BE2C (cell line): ENCODE measurements around the gene IL17C.

Source experiments
- DNase-seq: peaks from one replicate; pipeline ENCODE4 v3.0.0-alpha.2; 2020
- H3K27me3 ChIP-seq: fragments of 250-450 bp; sonication (Bioruptor Pico); 2 replicates; pipeline ENCODE4 v1.5.1; 2020; ENCODE audit warnings: mild to moderate bottlenecking
- H3K36me3 ChIP-seq: fragments of 250-450 bp; sonication (Bioruptor Pico); 2 replicates; pipeline ENCODE4 v1.5.1; 2020; ENCODE audit warnings: mild to moderate bottlenecking
- H3K4me1 ChIP-seq: fragments of 250-450 bp; sonication (Bioruptor Pico); 2 replicates; pipeline ENCODE4 v1.5.1; 2020
- H3K4me3 ChIP-seq: 2 replicates; pipeline ENCODE4 v1.5.1; 2011; ENCODE audit warnings: low read depth, low read length
- H3K9me3 ChIP-seq: fragments of 250-450 bp; sonication (Bioruptor Pico); 2 replicates; pipeline ENCODE4 v1.5.1; 2020
- TF ChIP-seq, protein P1 (sequence below): IDR thresholded peaks from 2 replicates; pipeline ENCODE4 v1.5.1; 2012; ENCODE audit warnings: mild to moderate bottlenecking, low read depth, low read length

Gene IL17C

DNA sequence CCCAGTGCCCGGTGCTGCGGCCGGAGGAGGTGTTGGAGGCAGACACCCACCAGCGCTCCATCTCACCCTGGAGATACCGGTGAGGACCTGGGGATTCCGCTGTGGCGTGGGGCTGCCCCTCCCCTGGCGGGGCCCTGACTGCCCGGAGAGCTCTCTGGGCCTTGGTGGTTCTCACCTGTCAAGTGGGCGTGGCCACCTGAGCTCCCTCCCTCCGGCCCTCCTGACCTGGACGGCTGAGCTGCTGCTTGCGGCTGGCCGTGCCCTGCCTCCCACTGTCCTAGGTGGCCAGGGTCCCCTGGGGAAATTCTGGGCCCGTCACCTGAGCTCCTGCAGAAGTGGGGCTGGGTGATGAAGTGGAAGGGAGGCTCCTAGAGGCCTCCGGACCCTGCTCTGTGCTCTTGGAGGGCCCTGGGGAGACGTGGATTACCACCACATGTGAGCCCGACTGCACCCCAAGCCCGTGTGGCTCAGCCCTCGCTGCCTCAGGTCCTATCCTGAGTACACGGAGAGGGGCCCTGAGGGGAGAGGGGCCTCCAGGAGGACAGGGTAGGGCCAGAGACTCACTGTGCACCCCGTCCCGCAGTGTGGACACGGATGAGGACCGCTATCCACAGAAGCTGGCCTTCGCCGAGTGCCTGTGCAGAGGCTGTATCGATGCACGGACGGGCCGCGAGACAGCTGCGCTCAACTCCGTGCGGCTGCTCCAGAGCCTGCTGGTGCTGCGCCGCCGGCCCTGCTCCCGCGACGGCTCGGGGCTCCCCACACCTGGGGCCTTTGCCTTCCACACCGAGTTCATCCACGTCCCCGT is 1.1 kb downstream of the IL17C start:
- Histone ChIP-seq H3K4me1 (no peaks in the 10 kb centered on the region), H3K36me3 (no peaks in the 10 kb centered on the region), H3K9me3 (no peaks in the 10 kb centered on the region), H3K4me3 (no peak overlapping the region), H3K27me3 (peaks cover 26% of the 10 kb centered on the region)
- DNase-seq, result no peak
- TF ChIP-seq, protein P1, sequence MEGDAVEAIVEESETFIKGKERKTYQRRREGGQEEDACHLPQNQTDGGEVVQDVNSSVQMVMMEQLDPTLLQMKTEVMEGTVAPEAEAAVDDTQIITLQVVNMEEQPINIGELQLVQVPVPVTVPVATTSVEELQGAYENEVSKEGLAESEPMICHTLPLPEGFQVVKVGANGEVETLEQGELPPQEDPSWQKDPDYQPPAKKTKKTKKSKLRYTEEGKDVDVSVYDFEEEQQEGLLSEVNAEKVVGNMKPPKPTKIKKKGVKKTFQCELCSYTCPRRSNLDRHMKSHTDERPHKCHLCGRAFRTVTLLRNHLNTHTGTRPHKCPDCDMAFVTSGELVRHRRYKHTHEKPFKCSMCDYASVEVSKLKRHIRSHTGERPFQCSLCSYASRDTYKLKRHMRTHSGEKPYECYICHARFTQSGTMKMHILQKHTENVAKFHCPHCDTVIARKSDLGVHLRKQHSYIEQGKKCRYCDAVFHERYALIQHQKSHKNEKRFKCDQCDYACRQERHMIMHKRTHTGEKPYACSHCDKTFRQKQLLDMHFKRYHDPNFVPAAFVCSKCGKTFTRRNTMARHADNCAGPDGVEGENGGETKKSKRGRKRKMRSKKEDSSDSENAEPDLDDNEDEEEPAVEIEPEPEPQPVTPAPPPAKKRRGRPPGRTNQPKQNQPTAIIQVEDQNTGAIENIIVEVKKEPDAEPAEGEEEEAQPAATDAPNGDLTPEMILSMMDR, result no peak

DNA sequence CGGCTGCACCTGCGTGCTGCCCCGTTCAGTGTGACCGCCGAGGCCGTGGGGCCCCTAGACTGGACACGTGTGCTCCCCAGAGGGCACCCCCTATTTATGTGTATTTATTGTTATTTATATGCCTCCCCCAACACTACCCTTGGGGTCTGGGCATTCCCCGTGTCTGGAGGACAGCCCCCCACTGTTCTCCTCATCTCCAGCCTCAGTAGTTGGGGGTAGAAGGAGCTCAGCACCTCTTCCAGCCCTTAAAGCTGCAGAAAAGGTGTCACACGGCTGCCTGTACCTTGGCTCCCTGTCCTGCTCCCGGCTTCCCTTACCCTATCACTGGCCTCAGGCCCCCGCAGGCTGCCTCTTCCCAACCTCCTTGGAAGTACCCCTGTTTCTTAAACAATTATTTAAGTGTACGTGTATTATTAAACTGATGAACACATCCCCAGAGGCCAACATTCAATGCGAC is 1.7 kb downstream of the IL17C start:
- TF ChIP-seq, protein P1, result no peak
- H3K36me3 ChIP-seq, result no peaks in the 10 kb centered on the region
- no peaks in the 10 kb centered on the region for H3K9me3 ChIP-seq
- no peak for DNase-seq
- H3K4me1 ChIP-seq, result no peaks in the 10 kb centered on the region
- H3K27me3 ChIP-seq, result peaks cover 26% of the 10 kb centered on the region
- no peak overlapping the region for H3K4me3 ChIP-seq

DNA sequence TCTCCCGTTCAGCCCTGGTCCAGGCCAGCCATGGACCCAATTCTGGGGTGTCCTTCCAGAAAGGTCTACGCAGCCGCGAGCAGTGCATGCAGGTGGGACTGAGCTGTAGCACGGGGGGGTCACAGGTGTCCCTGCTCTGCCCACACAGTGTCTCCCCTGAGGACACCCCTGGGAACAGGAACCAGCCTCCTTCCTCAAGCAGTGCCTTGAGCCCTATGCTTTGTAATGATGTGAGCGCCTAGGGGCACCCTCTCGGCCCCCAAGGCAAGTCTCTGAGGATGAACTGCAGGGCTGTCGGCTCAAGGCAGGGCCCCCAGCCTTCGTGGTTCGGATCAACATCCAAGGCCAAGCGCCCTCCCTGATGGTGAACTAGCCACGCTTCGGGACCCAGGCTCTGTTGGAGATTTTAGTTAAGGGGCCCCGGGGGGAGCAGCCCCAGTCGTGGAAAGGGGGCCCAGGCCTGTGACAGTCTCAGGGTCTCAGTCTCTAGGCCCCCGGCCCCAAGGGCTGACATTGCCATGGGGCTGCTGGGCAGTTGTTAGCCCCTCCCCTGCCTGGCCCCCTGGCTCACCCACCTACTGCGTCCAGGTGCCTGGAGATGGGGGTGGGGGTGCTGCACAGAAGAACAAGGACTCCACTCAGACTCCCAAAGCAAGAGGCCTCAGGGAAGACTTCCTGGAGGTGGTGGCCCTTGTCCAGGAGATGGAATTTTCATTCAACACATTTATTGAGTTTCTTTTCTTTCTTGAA is 2.3 kb downstream of the IL17C start:
- Histone ChIP-seq H3K4me1 (no peaks in the 10 kb centered on the region), H3K36me3 (no peaks in the 10 kb centered on the region), H3K27me3 (peaks cover 26% of the 10 kb centered on the region), H3K4me3 (no peak overlapping the region), H3K9me3 (no peaks in the 10 kb centered on the region)
- DNase-seq, result no peak
- TF ChIP-seq, protein P1, result no peak

DNA sequence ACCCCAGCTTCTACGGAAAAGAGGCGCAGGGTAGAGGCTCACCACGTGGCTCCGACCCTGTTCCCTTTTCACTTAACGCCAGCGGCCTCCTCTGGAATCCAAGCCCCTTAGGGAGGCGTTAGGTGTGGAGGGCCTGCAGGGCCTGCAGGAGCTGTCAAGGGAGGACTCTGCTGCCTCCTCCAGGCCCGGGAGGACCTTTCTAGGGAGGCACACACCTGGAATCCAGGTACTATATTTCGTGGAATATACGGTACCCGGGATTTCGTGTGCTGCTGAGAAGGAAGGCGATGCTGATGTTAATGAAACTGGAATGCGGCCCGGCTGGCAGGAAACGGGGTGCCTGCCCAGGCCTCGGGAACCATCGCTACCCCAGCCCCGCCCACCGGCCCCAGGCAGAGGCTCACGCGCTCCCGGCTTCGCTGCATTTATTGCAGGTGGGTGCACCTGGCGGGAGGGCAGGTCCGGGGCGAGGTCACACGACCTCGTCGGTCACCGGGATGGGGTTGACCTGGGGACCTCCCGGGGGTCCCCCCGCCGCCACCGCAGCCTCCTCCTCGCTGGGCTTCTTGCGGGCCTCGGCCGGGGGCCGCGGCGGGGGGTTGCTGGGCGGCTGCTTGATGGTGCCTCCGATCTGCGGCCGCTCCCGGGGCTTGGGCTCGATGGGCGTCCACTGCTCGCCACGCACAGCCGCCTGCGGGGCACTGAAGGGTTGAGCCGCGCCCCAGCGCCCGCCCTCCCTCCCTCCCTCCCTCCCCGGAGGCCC is 4.7 kb downstream of the IL17C start:
- TF ChIP-seq, protein P1, result no peak
- no peak overlapping the region for H3K4me3 ChIP-seq
- no peaks in the 10 kb centered on the region for H3K9me3 ChIP-seq
- no peaks in the 10 kb centered on the region for H3K36me3 ChIP-seq
- DNase-seq, result no peak
- H3K27me3 ChIP-seq, result peaks cover 26% of the 10 kb centered on the region
- H3K4me1 ChIP-seq, result no peaks in the 10 kb centered on the region

DNA sequence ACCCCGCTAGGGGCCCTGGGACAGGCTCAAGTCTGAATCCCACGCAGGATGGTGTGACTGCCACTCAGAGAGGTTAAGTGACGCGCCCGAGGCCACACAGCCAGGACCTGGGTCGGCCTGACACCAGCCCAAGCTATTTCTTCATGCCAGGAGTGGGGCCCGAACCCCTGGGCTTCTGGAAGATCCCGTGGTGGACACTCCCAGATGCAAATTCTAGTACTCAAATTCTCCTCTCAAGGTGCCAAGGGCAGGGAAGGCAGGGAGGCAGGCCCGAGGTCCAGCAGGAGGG is 5.2 kb downstream of the IL17C start:
- Histone ChIP-seq H3K27me3 (peaks cover 26% of the 10 kb centered on the region), H3K9me3 (no peaks in the 10 kb centered on the region), H3K4me3 (no peak overlapping the region), H3K36me3 (no peaks in the 10 kb centered on the region), H3K4me1 (no peaks in the 10 kb centered on the region)
- TF ChIP-seq, protein P1, result no peak
- DNase-seq, result no peak
